Ovary (tissue), 9 donors: ENCODE measurements around the gene CCDC86. TPM values are rescaled to one million over a fixed set of nuclear protein-coding genes. Genes with fewer than 3 reads are reported as not detected.
"Not testable (repeated sequence)": the region's sequence is repeated elsewhere in the genome, so short reads cannot be mapped to it uniquely, and the experiment has no call there.

Experiments used
- DNase-seq, 5 donors: peaks; one replicate each; pipeline ENCODE4 v3.0.0-alpha.2; 2019 to 2020
- H3K27ac ChIP-seq, 2 donors: fragments of 200-600 bp; one replicate each; pipeline versions ENCODE4 v1.5.1 to v1.8.0; 2019 to 2022
- H3K27me3 ChIP-seq: fragments of 200-600 bp; one replicate; pipeline ENCODE4 v1.8.0; 2022
- H3K36me3 ChIP-seq: fragments of 200-600 bp; sonication (generic); one replicate; pipeline ENCODE4 v1.5.1; 2019
- H3K4me1 ChIP-seq: one replicate; pipeline ENCODE4 v1.8.1; 2013; ENCODE audit warnings: mild to moderate bottlenecking, moderate library complexity; ENCODE audit not compliant: insufficient read depth
- H3K4me3 ChIP-seq: fragments of 200-600 bp; sonication (generic); one replicate; pipeline ENCODE4 v1.5.1; 2017
- H3K9me3 ChIP-seq, 2 donors: fragments of 200-600 bp in 1 of 2; sonication (generic) in 1 of 2; one replicate each; pipeline versions ENCODE4 v1.5.1 to v1.8.1; 2013 to 2019; ENCODE audit warnings: mild to moderate bottlenecking in 1 of 2, moderate library complexity in 1 of 2
- CTCF ChIP-seq, 3 donors: fragments of 450-650 bp in 2 of 3; fragments of 200-600 bp in 1 of 3; IDR thresholded peaks; one replicate each; pipeline versions ENCODE4 v1.5.1 to v1.8.0; 2016 to 2022; ENCODE audit warnings: antibody characterized with exemption in 3 of 3, mild to moderate bottlenecking in 1 of 3
- EP300 ChIP-seq: sonication (generic); formaldehyde crosslinking; IDR thresholded peaks from one replicate; pipeline ENCODE4 v1.6.1; 2017; ENCODE audit warnings: antibody characterized with exemption
- POLR2A ChIP-seq: fragments of 450-650 bp; IDR thresholded peaks from one replicate; pipeline ENCODE4 v1.6.1; 2017; ENCODE audit warnings: antibody characterized with exemption, mild to moderate bottlenecking, moderate library complexity
- WGBS, 3 donors: extraction: QIAGEN DNeasy Blood & Tissue Kit in 1 of 3; methylation state at CpG; one replicate each; pipeline versions ENCODE4 v1.1.5 to v1.1.7; 2013 to 2017; 5-methylcytosine and 5-hydroxymethylcytosine counted together
- intact Hi-C, 4 donors: fragments of 100-400 bp; cut with DNase I; formaldehyde crosslinking; loops; one replicate each; pipeline versions ENCODE4 v1.11.0 to v1.15.1; 2022 to 2023
- polyA plus RNA-seq, 2 donors: library from polyadenylated mRNA; stranded (reverse); fragments of 200-250 nt in 1 of 2; fragments of 350-450 nt in 1 of 2; fragmentation: Illumina TruSeq in 1 of 2; extraction: RNeasy Lipid Tissue Mini Kit (QIAGEN cat#74804) in 1 of 2; gene quantifications; one replicate each; pipeline ENCODE4 v1.2.3, GENCODE V29; 2013 to 2014
- total RNA-seq, 7 donors: library from RNA; depleted of rRNA in 2 of 7; stranded (reverse); fragments of >200 nt in 2 of 7; fragmentation: NEBNext Ultra II Directional in 3 of 7; extraction: Animal tissue kit (Norgen Biotek cat#: 25700) in 3 of 7; gene quantifications; one replicate each; pipeline versions ENCODE4 v1.1.0 to v1.2.4, GENCODE V29; 2016 to 2023
- donor health status: DM: no; HTN: no; CAD: no; lungs with moderate emphysema.
- donor health status: DM: no; HTN: no; CAD: no.
- donor health status: Bipolar disorder and iron deficiency.
- donor health status: DM: yes; HTN: yes; CAD: no.
- donor health status: DM: no; HTN: no; CAD: no.
- donor health status: DM: yes; HTN: yes; CAD: no.

Gene CCDC86
- total and polyA plus RNA-seq, 9 donors: 7.0 to 32.9 (median 19.8) TPM

- no peak overlapping the region for H3K27ac ChIP-seq
- WGBS, 3 donors: 93 to 98% (median 96%) methylated on average over 2 of the region's 2 CpGs
- no peaks in the 10 kb centered on the region for H3K4me1 ChIP-seq
- no peak for DNase-seq
- H3K36me3 ChIP-seq: no peaks in the 10 kb centered on the region
- no peaks in the 10 kb centered on the region for H3K9me3 ChIP-seq
- TF ChIP-seq EP300: no peak
- no peak for TF ChIP-seq CTCF (IDR thresholded peaks at IDR 0.05)
- TF ChIP-seq POLR2A: no peak
- H3K4me3 ChIP-seq: no peak overlapping the region
- intact Hi-C loops: no loop called here
- no peaks in the 10 kb centered on the region for H3K27me3 ChIP-seq
These were observed 25.2 kb upstream of the CCDC86 start for GRCh38 chr11:60816590-60817157.

- intact Hi-C loops: no loop called here
- no peaks in the 10 kb centered on the region for H3K36me3 ChIP-seq
- no peaks in the 10 kb centered on the region for H3K4me1 ChIP-seq
- no peaks in the 10 kb centered on the region for H3K9me3 ChIP-seq
- no peak overlapping the region for H3K4me3 ChIP-seq
- 64 to 69% (median 67%) methylated on average over 4 of the region's 4 CpGs for WGBS, 3 donors
- TF ChIP-seq CTCF (IDR thresholded peaks at IDR 0.05) (no peak), POLR2A (no peak), EP300 (no peak)
- no peaks in the 10 kb centered on the region for H3K27me3 ChIP-seq
- no peak for DNase-seq
- no peak overlapping the region for H3K27ac ChIP-seq
These were observed 23.9 kb upstream of the CCDC86 start for GRCh38 chr11:60818057-60818456.

GRCh38 chr11:60821827-60822599 lies 19.9 kb upstream of the CCDC86 start:
- H3K27ac ChIP-seq: no peak overlapping the region
- TF ChIP-seq CTCF (IDR thresholded peaks at IDR 0.05) (no peak), POLR2A (no peak), EP300 (no peak)
- WGBS, 3 donors: 72 to 77% (median 75%) methylated on average over 13 to 15 of the region's 15 CpGs
- no peaks in the 10 kb centered on the region for H3K27me3 ChIP-seq
- H3K36me3 ChIP-seq: no peaks in the 10 kb centered on the region
- intact Hi-C loops: no loop called here
- H3K4me1 ChIP-seq: peaks cover 2% of the 10 kb centered on the region
- DNase-seq: no peak
- no peaks in the 10 kb centered on the region for H3K9me3 ChIP-seq
- no peak overlapping the region for H3K4me3 ChIP-seq

- WGBS, 3 donors: 95 to 97% (median 95%) methylated on average over 5 of the region's 5 CpGs
- H3K9me3 ChIP-seq, intact Hi-C loops, H3K27ac ChIP-seq, H3K27me3 ChIP-seq, H3K36me3 ChIP-seq, H3K4me3 ChIP-seq, H3K4me1 ChIP-seq, DNase-seq: not testable (repeated sequence)
These were observed 18.1 kb upstream of the CCDC86 start for GRCh38 chr11:60823745-60824306.

- Histone ChIP-seq H3K4me3 (no peak overlapping the region), H3K27ac (no peak overlapping the region), H3K27me3 (no peaks in the 10 kb centered on the region), H3K36me3 (no peaks in the 10 kb centered on the region), H3K9me3 (no peaks in the 10 kb centered on the region), H3K4me1 (peaks cover 2% of the 10 kb centered on the region)
- intact Hi-C loops: loop anchor here in 1 of 4 donors (5.0 kb wide), 1 partner anchor 362 kb away; no protein-coding TSS in a partner anchor
- TF ChIP-seq POLR2A (no peak), EP300 (no peak), CTCF (IDR thresholded peaks at IDR 0.05) (no peak)
- no peak for DNase-seq
- 64 to 93% (median 88%) methylated on average over 5 of the region's 5 CpGs for WGBS, 3 donors
These were observed 16.8 kb upstream of the CCDC86 start for GRCh38 chr11:60825118-60825517.
